ENCODE measurements around the gene RTF1.

GRCh38 chr15:41487381-41487780, 70.5 kb downstream of the RTF1 start:
- TF ChIP-seq CTCF (IDR thresholded peaks at IDR 0.05): no peak
- TF ChIP-seq EZH2phosphoT487 (IDR thresholded peaks at IDR 0.05): no peak
- TF ChIP-seq EZH2 (IDR thresholded peaks at IDR 0.05): no peak

Data from neural progenitor cell (in vitro differentiated cells).